Fibroblast of skin of scalp (primary cell): ENCODE data around the gene ARHGAP11A. TPM values are rescaled to one million over a fixed set of nuclear protein-coding genes. Genes with fewer than 3 reads are reported as not detected.
"Not testable (repeated sequence)": the region's sequence is repeated elsewhere in the genome, so short reads cannot be mapped to it uniquely, and the experiment has no call there.

Source experiments
- DNase-seq: peaks from one replicate; pipeline ENCODE4 v3.0.0-alpha.2; 2013
- polyA plus RNA-seq, 2 experiments: library from polyadenylated mRNA; unstranded; fragments of 120-200 nt; gene quantifications; one replicate each; pipeline ENCODE4 v1.2.1, GENCODE V29; 2013; ENCODE audit not compliant: insufficient read length in 2 of 2

The ARHGAP11A gene, protein sequence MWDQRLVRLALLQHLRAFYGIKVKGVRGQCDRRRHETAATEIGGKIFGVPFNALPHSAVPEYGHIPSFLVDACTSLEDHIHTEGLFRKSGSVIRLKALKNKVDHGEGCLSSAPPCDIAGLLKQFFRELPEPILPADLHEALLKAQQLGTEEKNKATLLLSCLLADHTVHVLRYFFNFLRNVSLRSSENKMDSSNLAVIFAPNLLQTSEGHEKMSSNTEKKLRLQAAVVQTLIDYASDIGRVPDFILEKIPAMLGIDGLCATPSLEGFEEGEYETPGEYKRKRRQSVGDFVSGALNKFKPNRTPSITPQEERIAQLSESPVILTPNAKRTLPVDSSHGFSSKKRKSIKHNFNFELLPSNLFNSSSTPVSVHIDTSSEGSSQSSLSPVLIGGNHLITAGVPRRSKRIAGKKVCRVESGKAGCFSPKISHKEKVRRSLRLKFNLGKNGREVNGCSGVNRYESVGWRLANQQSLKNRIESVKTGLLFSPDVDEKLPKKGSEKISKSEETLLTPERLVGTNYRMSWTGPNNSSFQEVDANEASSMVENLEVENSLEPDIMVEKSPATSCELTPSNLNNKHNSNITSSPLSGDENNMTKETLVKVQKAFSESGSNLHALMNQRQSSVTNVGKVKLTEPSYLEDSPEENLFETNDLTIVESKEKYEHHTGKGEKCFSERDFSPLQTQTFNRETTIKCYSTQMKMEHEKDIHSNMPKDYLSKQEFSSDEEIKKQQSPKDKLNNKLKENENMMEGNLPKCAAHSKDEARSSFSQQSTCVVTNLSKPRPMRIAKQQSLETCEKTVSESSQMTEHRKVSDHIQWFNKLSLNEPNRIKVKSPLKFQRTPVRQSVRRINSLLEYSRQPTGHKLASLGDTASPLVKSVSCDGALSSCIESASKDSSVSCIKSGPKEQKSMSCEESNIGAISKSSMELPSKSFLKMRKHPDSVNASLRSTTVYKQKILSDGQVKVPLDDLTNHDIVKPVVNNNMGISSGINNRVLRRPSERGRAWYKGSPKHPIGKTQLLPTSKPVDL
- polyA plus RNA-seq (2013, experiment 1 of 2; ENCODE audit: insufficient read length) = 33.9 TPM
- polyA plus RNA-seq (2013, experiment 2 of 2; ENCODE audit: insufficient read length) = 40.2 TPM

DNA sequence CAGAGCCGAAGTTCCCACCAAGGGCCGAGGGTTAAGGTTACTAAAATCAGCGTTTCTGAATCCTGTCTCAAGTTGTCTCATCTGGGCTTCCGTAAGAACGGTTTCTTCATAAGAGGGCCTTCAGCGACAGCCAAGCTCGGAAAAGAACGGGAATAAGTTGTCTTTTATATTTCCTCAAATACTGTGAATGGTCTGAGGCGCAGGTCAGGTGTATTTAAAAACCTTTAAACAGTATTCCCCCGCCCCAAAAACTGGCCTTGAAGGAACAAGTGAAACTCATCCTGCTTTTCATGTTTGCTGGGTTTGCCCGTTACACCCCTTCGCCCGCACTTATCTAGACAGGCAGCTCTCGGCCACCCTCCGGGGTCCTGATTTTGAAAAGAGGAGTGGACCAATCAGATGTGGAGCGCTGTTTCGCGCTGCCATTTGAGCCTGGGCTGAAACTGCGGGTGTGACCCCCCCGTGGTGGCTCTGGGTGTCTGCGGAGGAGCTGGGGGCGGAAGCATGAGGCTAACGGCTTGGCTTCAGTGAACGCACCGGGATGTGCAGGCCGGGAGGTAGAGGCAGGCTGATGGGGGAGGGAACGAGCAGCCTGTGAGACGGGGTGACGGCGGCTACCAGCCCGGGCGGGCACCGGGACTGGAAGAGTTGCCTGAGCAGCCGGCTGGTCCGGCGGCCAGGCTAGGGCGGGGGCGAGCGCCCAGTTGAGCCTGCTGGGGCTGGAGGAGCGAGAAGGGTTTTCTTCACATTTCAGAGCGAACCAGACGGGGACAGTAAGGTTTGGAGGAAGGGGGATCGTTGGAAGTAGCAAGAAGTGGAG is at the start of gene ARHGAP11A:
ARHGAP11A (plus strand) TSS at position 454 of the 820 bp plus-strand sequence. CDS start 708 bp downstream, outside the sequence.
- DNase-seq = peak; percentile 95

DNA sequence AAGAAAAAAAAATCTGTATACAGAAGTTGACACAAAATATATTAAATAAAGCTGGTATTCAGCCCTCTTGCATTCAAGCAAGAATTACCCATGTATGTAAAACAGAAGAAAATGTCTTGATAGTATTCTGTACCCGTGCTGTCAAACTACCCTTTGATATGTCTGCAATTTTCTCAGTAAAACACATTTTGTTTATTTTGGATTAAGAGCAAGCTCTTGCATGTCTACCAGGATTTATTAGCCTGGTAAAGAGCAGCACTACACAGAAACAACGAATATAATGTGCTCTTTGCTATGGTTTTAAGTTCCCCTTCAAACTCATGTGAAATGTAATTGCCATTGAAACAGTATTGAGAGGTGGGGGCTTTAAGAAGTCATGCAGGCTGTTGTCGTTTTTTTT is 46.3 kb upstream of the ARHGAP11A start:
- not testable (repeated sequence) for DNase-seq

DNA sequence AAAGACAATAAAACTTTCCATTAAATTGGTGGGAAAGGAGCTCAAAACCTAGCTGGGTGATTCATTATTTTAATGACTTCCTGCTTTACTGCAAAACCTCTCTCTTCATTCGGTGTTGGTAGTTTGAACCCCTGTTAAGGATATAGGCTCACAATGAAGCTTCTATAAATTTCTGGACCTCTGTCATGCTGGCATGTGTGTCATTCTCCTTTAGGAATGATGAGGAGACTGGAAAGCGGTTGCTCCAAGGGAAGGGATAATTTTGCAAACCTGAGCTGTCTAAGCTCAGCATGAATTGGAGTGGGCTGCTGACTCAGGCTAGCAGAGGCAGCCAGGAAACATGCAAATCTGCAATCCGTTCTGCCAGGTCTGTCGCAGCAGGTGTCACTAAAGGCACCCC is 36.8 kb upstream of the ARHGAP11A start:
- DNase-seq = not testable (repeated sequence)

- DNase-seq = not testable (repeated sequence)
Measured at GRCh38 chr15:32585844-32586243, 29.5 kb upstream of the ARHGAP11A start.

GRCh38 chr15:32593151-32593550 is 22.2 kb upstream of the ARHGAP11A start, which contains the start of gene GOLGA8N:
TSS of gene GOLGA8N (plus strand) at chr15:32593456.
- DNase-seq = not testable (repeated sequence)

- DNase-seq = not testable (repeated sequence)
Measured at GRCh38 chr15:32609518-32609917, 5.8 kb upstream of the ARHGAP11A start.

DNA sequence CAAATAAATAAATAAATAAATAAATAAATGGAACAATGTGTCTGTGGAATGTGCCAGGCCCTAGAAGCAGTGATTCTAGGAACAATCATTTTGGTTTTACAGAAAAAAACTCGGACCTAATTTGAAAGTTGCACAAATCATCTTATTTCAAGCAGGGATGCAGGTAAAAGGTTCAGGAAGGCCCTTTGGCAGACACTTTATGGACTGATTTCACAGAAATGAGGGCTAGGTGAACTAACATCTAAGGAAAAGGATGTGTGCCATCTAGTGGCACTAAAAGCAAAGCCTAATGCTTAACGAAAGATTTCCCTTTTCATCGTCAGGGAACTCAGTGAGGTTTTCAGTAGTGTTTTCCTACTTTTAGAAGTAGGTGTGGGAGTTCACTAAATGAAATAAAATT is 4.6 kb upstream of the ARHGAP11A start:
- DNase-seq = peak; percentile 26

- DNase-seq = not testable (repeated sequence)
Measured at GRCh38 chr15:32614712-32615050, 623 bp upstream of the ARHGAP11A start.

DNA sequence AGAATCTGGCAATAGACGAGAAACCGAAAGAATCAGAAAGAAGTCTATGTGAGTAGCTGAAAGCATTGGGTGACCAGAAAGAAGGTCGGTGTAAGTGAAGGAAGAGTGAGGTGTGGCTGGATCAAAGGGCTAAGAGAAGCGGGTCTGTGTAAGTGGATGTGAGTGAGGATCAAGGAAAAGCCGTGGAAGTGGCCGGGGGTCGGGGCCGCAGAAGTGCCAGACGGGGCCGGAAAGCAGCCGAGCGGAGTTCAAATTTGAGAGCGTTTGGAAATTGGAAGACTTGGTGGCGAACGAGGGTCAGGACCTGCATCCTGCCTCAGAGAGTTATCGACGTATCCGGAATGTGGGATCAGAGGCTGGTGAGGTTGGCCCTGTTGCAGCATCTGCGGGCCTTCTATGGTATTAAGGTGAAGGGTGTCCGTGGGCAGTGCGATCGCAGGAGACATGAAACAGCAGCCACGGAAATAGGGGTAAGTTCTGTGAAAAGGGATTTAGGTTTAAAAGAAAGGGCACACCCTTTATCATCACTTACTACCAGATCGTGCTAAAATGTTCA is 645 bp downstream of the ARHGAP11A start:
- not testable (repeated sequence) for DNase-seq

- DNase-seq = no peak
Measured at GRCh38 chr15:32636410-32636809, 21.1 kb downstream of the ARHGAP11A start.

DNA sequence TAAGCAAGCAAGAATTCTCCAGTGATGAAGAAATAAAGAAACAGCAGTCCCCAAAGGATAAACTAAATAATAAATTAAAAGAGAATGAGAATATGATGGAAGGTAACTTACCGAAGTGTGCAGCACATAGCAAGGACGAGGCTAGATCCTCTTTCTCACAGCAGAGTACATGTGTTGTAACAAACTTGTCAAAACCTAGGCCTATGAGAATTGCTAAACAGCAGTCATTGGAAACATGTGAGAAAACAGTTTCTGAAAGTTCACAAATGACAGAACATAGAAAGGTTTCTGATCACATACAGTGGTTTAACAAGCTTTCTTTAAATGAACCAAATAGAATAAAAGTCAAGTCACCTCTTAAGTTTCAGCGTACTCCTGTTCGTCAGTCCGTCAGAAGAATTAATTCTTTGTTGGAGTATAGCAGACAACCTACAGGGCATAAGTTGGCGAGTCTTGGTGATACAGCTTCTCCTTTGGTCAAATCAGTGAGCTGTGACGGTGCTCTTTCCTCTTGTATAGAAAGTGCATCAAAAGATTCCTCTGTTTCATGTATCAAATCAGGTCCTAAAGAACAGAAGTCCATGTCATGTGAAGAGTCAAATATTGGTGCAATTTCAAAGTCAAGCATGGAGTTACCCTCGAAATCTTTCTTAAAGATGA is 21.7 kb downstream of the ARHGAP11A start:
- no peak for DNase-seq

GRCh38 chr15:32637704-32638103 is 22.4 kb downstream of the ARHGAP11A start:
- no peak for DNase-seq

- no peak for DNase-seq
Measured at GRCh38 chr15:32641517-32642059, 26.3 kb downstream of the ARHGAP11A start, which contains the start of gene SCG5. TSS of gene SCG5 (plus strand) at chr15:32641710. CDS start at chr15:32643593, 1,883 bp downstream.

DNA sequence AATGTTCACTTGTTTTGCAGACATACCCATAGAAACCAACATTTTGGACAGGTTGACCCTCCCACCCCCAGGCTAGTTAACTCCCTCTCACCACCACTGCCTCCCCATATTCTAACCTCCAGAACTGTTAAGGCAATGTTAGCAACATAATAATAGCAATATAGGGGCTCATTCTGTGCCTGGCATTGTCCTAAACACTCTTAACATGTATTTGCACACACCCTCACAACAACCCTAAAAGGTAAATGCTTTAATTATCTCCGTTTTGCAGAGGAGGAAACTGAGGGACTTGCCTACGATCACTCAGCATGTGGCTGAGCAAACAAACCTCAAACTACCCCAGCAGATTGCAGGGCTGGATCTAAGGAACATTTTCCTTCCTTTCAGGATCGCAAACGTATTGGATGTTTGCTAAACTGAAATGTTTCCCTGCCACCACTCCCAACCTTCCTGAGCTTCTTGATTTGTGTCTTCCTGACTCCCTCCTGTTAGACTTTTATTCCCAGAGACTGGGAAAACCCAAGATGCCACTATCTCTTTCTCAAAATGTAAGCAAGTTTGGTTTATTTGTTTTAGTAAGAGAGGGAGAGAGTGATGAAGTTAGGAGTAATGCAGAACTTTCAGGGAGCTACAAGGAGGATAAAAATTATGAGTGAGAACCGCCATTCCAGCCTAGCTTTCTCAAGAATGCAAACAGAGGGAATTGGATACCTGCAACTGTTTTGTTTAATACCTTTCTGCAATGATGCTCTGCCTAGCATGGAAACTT is 27.5 kb downstream of the ARHGAP11A start:
- DNase-seq = no peak

DNA sequence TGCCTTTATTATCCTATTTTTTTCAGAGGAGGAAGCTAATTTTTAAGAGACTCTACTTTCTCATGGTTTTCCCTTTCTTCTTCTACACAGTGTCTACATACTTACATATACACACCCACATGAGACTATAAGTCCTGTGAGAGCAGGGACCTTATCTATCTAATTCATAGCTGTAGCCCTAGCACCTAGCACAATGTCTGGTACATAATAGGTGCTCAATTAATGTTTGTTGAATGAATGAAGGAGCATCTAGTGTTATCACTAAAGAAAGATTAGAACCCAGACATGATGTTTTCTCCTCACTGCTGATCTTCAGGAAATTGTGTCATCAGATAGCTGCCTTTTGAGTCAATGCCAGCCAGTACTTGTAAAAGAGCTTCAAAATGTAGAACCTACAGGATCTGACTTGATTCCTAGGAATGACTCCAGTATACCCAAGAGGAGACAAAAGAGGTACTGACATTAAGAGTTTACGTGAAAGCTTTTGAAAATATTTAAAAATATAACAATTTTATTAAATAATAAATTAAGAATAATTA is 28.7 kb downstream of the ARHGAP11A start:
- DNase-seq = peak; percentile 34

GRCh38 chr15:32646291-32646690 is 31.0 kb downstream of the ARHGAP11A start:
- DNase-seq = no peak

GRCh38 chr15:32649342-32649741 is 34.0 kb downstream of the ARHGAP11A start:
- peak; percentile 59 for DNase-seq

DNA sequence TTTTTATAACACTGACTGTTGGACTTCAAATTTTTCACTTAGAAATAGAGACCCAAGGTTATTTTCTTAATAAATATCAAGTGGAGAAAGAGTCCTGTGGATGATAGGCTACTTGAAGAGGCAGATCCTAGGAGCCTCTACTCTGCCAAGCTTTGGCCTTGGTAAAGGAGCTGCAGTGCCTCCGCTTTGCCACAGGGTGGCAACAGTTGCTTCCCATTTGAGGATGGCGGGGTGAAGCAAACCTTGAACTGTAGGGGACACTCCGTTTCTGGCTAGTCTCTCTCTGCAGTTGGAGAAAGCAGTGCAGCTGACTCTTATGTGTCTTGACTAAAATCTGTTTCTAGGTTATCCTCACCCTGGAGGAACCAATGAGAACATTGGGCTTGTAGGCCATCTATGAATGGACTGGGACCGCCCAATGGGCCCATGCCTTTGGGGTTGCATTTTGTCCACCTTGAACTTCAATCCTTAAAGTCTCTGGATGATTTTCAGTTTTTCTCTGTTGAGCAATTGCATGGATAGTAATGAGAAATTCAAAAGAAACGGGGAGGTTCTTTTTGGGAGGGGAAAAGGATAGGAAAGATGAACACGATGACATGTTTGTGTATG is 36.0 kb downstream of the ARHGAP11A start:
- peak; percentile 85 for DNase-seq

GRCh38 chr15:32652178-32652577 is 36.9 kb downstream of the ARHGAP11A start:
- no peak for DNase-seq
